Stimulated activated CD4-positive, alpha-beta T cell treated with anti-CD3 and anti-CD28 coated beads, Interleukin-2, amount 100 ng/mL, for 4 hours (primary cell): ENCODE data around the gene TTC23.

ENCODE experiments used
- DNase-seq: peaks from one replicate; pipeline ENCODE4 v3.0.0-alpha.2; 2020; ENCODE audit warnings: low read depth

TTC23 gene

DNA sequence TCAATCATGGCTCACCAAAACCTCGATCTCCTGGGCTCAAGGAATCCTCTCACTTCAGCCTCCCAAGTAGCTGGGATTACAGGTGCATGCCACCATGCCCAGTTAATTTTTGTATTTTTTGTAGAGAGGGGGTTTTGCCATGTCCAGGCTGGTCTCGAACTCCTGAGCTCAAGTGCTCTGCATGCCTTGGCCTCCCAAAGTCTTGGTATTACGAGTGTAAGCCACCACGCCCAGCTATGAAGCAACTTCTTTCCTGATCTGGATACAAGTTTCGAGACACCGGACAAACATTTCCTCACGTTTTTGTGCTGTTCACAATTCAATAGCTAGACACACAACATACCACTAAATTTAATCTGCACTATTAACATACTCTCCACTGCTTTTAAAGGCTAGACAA is 147.9 kb downstream of the TTC23 start:
- no peak for DNase-seq

GRCh38 chr15:99100245-99101173 is 148.9 kb downstream of the TTC23 start:
- no peak for DNase-seq

DNA sequence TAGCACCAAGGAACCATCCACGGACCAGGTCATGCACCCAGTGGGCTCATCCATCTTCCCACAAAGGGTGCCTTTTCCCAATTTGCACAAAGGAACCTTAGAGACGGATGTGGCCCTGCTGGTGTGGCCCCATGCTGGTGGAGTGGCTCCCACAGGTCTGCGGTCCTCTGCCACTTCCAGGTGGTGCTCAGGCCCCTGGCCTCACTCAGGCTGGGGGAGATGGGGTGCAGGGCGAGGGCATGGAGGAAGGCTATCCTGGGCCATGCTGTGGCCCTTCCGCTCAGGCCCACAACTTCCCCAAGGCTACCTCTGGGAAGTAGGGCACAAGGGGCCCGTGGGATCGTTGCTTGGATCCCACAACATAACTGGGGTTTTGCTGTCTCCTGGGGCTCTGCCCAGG is 149.7 kb downstream of the TTC23 start:
- DNase-seq = no peak

DNA sequence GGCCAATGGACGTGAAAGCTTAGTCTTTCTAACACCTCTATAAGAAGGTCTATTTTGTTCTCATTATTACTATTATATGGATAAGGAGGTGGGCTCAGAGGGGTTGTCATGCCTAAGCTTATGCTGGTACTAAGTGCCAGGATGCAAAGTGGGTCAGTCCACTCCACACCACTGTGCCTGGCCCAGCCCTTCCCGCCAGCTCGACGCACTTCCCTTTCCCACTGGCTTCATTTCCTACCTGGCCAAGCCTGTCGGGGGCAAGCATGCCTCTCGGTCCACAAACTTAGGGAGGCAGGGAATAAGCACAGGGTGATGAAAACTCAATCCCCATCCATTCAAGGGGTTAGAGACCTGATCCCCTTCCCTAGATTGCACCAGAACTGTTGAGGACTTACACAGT is 150.4 kb downstream of the TTC23 start:
- DNase-seq = no peak

DNA sequence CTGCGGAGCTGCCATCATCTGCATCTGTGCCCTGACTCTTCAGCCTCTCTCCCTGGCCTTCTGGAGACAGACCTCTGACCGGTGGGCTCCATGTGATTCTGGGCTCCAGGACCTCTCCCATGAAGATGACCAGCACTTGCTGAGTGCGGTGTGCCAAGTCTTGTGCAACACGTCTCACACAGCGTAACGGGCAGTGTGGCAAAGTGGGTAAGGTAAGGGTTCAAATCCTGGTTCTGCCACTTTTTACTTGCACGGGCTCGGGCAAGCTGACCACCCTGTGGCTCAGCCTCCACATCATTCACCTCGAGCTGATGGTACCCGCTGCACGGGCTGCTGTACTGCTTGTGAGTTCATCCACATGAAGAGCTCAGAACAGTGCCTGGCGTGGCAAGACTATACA is 151.0 kb downstream of the TTC23 start:
- DNase-seq = no peak

DNA sequence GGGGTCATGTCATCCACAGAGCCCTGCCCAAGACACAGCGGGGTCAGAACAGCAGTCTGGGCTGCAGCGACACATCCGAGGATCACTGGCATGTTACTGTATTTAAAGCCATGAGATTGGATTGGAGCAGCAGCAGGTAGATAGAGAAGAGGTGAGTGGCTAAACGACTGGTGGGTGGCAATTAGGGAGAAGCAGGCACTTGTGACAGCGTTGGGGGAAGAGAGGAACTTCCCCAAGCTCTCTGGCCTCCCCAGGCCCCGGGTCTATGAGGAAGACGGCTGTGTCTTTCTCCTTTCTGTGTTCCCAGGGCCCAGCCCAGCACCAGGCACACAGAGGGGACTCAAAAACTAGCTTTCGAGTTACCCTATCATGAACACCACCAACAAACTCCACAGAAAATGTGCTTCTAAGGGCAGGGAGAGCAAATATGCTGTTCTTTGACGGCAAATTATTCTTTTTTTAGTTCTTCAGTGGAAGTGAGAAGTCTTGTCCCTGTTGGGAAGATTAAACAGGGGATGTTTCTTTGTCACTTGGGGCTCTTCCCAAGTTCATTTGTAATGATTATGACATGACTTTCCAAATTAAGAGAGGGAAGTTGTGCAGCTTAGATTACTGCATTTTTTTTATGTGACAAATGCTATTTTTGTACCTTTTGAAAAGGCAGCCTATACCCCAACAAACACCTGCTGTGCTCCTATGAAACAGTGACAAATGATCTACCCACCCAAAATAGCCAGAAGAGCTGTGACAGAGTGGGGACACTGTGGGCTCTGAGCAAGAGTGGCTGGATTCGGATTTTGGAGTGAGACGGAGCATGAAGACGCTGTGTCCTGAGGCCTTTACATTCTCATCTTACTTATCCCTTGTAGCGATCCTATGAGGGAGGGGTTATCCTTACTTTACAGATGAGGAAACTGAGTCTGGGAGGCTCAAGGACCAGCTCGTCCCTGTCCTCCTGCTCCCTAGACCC is 151.7 kb downstream of the TTC23 start:
- no peak for DNase-seq

DNA sequence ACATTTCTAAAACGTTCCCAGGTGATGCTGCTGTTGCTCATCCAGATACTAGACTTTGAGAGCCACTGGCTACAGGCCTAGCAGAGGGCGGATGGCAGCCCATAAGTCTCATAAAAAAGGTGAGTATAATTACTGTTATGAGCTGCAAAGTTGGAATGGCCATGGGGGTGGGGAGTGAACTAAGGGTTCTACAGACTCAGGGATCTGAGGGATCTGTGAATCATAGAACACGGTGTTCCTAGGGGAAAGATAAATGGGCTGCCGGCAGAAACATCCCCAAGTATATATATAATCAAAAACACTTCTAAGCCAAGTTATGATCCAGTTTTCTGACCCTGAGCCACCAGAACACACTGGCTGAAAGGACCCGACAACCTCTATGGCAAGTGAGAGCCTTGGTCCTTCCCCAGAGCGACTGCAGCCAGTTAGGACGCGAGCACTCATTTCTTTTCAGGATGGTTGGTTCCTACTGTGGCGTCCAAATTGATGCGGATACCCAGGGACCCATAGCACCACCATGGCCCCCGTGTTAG is 152.4 kb downstream of the TTC23 start:
- DNase-seq = no peak

DNA sequence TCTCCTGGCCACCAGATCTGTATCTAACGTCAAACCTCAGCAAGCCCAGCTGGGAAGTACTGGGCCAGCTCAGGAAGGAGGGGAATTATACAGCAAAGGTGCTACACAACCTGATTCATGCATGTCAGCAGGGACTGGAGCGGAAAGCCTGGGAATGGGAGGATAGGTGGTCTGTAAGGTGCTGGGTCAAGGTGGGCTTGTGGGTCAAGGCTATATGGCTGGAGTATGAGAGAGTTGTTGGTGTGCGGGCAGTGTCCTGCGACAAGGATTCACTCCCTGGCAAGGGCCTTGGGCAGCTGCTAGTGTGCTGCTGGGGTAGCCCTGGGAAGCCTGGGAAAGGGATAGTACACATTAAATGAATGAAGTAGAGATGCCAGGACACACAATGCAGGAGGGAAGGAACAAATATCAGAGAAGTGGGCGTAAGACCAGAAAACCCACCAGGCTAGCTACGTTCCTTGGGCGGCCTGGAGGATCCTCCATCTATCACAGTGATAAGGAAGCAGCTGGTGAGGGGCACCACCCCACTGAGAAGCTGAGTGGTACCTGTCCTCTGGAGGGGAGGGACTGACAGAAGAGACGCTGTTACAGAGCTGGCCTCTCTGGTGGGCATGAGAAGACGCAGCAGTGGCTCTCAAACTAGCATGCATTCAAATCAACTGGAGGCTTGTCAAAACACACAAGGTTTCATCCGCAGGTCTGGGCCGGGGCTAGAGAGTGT is 153.0 kb downstream of the TTC23 start:
- no peak for DNase-seq

DNA sequence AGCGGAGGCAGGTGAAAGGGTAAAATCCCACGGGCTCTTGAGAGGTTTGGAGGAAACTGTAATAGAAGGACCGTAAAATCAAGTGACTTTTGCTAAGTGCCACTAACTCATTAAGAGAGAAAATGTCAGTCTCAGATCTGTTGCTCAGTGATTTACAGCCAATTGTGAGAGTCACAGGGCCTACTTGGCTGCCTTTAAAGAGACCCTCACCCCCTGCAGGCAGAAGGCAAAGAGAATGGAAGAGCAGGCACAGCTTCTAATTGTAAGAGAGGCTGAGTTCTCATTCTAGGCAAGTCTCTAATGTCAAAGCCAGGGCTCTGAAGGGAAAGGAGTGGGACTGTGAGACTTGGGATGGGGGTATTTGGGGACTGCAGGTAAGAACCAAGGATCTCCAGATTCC is 153.8 kb downstream of the TTC23 start:
- DNase-seq = no peak

- no peak for DNase-seq
These were observed 156.7 kb downstream of the TTC23 start for GRCh38 chr15:99092554-99093172.

DNA sequence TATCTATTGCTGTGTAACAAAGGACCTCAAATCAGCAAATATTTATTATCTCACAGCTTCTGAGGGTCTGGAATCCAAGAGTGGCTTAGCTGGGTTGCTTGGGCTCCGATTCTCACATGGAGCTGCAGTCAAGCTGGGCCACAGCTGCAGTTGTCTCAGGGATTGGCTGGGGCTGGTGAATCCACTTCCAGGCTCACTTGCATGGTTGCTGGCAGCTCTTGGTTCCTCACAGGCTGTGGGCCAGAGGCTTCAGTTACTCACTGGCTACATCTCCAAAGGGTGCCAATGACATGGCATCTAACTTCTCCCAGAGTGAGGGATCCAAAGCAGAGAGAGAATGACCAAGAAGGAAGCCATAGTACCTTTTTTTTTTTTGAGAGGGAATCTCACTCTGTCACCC is 158.4 kb downstream of the TTC23 start:
- no peak for DNase-seq

DNA sequence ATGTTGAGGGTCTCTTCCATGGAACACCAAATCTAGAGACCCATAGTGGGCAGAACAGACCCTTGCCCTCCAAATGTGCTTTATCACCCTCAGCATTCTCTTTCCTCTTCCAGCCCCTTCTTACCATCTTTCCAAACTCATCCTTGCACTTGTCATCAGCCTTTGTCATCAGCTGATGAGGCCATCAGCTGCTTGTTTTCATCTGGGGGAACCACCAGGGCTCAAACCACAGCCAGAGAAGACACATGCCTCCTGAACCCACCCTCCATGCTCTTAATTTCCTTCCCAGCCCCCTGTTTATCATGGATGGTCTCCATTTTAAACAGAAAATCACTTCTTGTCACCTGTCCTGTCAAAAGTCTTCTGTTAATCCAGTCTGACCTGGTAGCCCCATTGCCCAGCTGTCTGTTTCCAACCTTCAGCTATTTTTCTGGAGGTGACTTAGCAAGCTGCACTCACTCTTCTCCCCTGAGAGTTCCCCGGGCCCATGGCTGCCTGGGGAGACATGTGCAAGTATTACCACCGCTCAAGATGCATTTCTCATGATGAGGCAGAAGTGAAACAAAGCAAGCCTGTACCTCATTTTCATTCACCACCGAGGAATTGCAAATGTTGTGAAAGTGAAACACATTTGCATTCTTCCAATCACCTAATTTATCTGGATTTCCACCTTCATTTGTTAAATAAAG is 159.2 kb downstream of the TTC23 start:
- no peak for DNase-seq

DNA sequence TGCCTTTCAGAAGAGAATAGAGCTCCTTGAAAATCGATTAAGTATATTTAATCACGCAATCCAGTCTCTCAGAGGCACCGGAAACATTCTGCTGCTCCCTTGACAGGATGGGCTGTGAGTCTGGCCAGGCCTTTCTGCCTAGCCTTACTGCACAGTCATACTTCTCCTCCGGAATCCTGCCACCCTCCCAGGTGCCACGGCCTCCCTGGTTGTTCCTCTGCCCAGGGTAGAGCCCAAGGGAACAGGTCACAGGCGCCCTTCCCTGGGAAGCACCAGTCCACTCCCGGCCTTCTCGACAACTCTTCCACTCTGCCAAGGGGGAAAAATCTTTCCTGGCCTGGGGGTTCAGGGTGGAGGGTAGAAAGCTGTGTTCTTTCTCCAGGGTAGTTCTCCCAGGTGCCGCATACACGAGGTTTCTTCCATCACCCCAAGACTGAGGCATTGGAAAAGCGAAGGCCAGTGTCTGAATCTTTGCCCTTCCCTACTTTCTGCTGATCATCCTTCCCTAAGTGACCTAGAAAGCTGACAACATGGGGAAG is 161.9 kb downstream of the TTC23 start:
- no peak for DNase-seq

DNA sequence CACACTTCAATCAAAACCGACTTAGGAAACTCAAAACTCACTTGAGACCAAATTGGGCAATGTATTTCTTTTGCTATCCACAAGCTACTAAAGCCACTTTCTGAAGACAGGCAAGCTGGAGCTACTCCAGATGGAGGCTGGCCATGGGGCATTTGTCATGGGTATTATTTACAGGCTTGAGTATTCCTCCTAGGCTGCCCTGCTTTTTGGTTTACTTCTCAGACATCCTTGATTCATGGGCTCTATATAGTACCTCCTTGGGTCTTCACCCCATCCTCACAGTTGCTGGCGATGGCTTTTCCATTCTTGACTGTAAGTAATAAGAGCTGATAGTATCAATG is 163.1 kb downstream of the TTC23 start:
- DNase-seq = no peak
